SK-N-SH treated with all-trans-retinoic acid at 6 μM for 48 hours (cell line): ENCODE data around the gene ENTHD1.

Source experiments
- ARNTL ChIP-seq: fragments of 450-650 bp; formaldehyde crosslinking; IDR thresholded peaks from 2 replicates; pipeline ENCODE4 v1.5.0; 2020; ENCODE audit warnings: low read depth, mild to moderate bottlenecking, moderate library complexity, borderline replicate concordance
- CREB5 ChIP-seq: fragments of 250-450 bp; sonication (Bioruptor Pico); IDR thresholded peaks from 2 replicates; pipeline ENCODE4 v1.5.1; 2020; ENCODE audit warnings: low read depth, mild to moderate bottlenecking, moderate library complexity
- ISL1 ChIP-seq: fragments of 250-450 bp; sonication (Bioruptor Pico); IDR thresholded peaks from 2 replicates; pipeline ENCODE4 v2.1.2; 2022; ENCODE audit warnings: mild to moderate bottlenecking, moderate library complexity
- POU6F1 ChIP-seq: fragments of 250-450 bp; sonication (Bioruptor Pico); IDR thresholded peaks from 2 replicates; pipeline ENCODE4 v1.8.0; 2021; ENCODE audit warnings: low read depth, mild to moderate bottlenecking, moderate library complexity, borderline replicate concordance
- SNAI2 ChIP-seq: fragments of 250-450 bp; sonication (Bioruptor Pico); IDR thresholded peaks from 2 replicates; pipeline ENCODE4 v1.5.0; 2020; ENCODE audit warnings: mild to moderate bottlenecking, moderate library complexity
- TOX ChIP-seq: fragments of 250-450 bp; sonication (Bioruptor Pico); IDR thresholded peaks from 2 replicates; pipeline ENCODE4 v1.8.0; 2021; ENCODE audit warnings: mild to moderate bottlenecking, moderate library complexity, borderline replicate concordance
- ZC3H10 ChIP-seq: fragments of 250-450 bp; sonication (Bioruptor Pico); IDR thresholded peaks from 2 replicates; pipeline ENCODE4 v1.5.1; 2021; ENCODE audit warnings: mild to moderate bottlenecking, moderate library complexity
- ZFP3 ChIP-seq: fragments of 250-450 bp; sonication (Bioruptor Pico); IDR thresholded peaks from 2 replicates; pipeline ENCODE4 v1.5.0; 2020; ENCODE audit warnings: mild to moderate bottlenecking, moderate library complexity
- ZFP30 ChIP-seq: fragments of 450-650 bp; formaldehyde crosslinking; IDR thresholded peaks from 2 replicates; pipeline ENCODE4 v1.5.0; 2022; ENCODE audit warnings: mild to moderate bottlenecking, moderate library complexity

GRCh38 chr22:39805117-39805516, 88.4 kb downstream of the ENTHD1 start:
- TF ChIP-seq TOX (CRISPR knock-in tag) (no peak), POU6F1 (CRISPR knock-in tag) (no peak), ARNTL (CRISPR knock-in tag) (no peak), ZFP3 (CRISPR knock-in tag) (no peak), SNAI2 (CRISPR knock-in tag) (no peak), CREB5 (no peak), ISL1 (CRISPR knock-in tag) (no peak), ZFP30 (CRISPR knock-in tag) (no peak), ZC3H10 (CRISPR knock-in tag) (no peak)
